Pulmonary artery endothelial cell (primary cell): Measurements from ENCODE around the gene PRKCA. TPM values are rescaled to one million over a fixed set of nuclear protein-coding genes. Genes with fewer than 3 reads are reported as not detected.
"Not testable (repeated sequence)": the region's sequence is repeated elsewhere in the genome, so short reads cannot be mapped to it uniquely, and the experiment has no call there.

Experiments
- DNase-seq: peaks from one replicate; pipeline ENCODE4 v3.0.0-alpha.2; 2011; ENCODE audit warnings: low read depth, low spot score
- total RNA-seq: library from RNA; depleted of rRNA; stranded (reverse); fragments of >200 nt; gene quantifications from 2 replicates; pipeline ENCODE4 v1.2.3, GENCODE V29; 2014

Gene PRKCA
- total RNA-seq, 1 donor from 2014 or later, result 10.8 TPM

- DNase-seq, result not testable (repeated sequence)
These were observed 22.1 kb downstream of the PRKCA start for GRCh38 chr17:66324381-66325004.

DNA sequence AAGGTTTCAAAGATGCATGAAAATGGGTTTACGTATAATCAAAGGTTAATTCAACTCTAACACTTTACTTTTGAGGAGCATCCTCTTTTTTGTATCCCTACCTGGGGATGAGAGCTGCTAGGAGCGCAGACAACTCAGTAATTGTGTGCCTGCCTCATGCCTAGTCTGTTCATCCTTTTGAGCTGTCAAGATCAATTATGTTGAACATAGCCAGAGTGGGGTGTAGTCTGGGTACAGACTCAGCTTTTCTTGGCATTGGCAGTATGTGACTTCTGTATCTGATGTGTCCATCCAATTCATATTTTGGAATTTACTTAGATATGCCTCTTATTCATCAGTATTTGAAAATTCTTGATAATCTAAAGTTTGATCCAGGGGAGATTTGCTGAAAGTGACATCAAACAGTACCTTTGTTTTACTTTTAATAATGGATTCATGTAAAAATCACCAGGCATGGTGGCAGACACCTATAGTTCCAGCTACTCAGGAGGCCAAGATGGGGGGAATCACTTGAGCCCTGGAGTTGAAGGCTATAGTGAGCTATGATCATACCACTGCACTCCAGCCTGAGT lies 24.1 kb downstream of the PRKCA start:
- DNase-seq, result no peak

DNA sequence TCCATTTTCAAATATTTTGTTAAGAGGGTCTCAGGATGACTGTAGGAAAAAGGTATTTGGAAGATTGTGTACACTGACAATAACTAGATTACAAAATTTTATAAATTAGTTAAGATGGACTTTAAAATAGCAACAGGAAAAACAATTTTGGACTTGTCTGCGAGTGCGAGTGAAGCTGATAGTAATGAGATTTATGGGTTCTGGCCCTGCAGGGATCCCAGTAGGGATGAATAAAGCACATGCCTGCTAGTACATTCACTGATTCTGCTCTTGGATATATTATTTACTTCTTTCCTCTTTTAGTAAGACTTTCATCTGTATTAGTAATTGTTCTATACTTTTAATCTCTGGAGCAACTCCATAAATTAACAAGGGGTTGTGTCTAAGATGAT lies 28.2 kb downstream of the PRKCA start:
- DNase-seq, result no peak

DNA sequence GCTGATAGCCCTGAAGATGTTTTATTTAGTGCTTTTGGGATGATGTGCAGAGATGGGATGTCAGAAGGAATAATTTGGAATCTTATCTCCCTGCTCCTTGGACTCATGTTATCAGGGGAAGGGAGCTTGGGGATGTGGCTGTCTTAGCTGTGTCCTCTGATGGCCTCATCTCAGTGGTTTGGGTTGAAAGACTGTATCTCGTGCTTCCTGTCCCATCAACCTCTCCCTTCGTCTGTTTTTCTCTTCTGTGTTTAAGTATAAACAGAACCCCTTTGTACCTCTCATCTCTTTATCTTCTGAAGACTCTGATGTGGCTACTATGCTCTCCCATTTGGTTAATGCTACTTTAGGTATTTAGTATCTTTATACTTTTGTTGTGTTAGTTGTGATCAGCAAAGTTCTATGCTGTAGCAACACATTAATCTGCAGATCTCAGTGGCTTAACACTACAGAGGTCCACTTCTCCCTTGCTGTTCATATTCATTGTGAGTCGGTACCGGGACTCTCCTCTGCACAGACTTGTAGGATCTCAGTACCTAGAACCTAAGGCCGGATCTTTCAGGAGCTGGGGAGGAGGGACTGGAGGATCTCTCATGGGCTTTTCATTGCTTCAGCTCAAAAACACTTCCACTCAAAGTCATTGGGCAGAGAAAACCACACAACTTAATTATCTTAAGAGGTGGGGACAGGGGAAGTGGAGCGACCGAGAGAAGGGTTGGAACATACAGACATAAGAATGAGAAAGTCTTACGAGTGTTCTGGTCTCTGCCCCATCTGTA lies 28.8 kb downstream of the PRKCA start:
- DNase-seq, result no peak

DNA sequence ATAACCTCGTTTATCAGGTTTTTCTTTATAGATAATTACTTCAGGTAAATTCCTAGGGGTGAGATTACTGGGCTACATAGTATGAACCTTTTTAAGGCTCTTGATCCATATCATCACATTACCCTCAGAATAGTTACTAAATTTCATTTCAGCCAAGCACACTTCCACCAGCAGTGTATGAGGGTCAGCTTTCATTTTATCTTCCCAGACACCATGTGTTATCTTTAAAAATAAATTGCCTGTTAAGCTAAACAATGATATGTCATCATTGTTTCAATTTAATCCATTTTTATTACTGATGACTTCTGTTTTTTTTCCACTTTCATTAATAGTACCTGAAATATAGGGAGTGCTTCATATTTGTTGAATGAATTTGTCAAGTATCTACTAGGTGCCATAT lies 33.4 kb downstream of the PRKCA start:
- no peak for DNase-seq

GRCh38 chr17:66337268-66337667 lies 34.9 kb downstream of the PRKCA start:
- DNase-seq, result no peak

DNA sequence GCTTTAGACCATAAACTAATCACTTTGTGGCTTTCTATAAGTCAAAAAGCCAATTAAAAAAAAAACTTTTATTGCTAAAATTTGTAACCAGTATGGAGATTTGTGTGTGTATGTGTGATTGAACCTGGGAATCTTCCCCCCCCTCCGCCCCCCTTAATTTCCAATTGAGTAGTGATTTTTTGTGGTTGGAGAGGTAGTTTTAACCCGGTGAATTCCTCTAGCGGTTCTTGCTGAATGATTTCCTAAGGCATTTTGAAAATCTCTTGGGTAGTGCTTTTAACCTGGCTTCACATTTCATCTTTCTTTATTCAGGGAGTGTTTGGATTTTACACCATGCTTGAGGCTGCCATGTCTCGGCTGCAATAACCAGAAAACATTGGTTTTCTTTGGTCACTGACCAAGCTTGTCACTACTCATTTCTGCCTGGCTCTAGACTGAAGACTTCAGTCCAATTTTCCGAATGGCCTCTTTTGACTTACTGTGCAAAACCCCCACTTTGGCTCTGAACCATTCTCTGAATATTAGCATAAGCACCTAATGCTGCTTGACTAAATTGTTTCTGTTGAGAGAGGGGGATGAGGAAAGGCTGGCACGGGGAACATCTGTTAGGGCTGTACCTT lies 35.6 kb downstream of the PRKCA start:
- no peak for DNase-seq

GRCh38 chr17:66338937-66339336 lies 36.5 kb downstream of the PRKCA start:
- no peak for DNase-seq

DNA sequence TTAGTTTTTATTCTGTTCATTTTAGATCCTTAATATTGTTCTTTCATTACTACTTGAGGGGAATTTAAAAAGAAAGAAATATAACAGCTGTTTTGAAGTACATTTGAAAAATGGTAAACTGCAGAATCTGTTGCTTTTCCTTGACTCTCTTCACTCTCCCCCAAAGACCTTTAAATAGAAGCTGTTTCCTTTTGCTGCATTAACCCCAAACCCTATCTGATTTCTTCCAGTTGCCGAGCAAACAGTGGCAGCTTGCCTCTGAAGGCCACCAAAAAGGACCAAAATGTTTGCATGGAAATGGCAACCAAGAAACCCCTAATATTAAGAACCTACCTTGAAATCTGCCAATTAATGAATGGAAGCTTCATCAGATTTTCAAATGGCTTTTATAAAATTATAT lies 37.1 kb downstream of the PRKCA start:
- DNase-seq, result no peak

DNA sequence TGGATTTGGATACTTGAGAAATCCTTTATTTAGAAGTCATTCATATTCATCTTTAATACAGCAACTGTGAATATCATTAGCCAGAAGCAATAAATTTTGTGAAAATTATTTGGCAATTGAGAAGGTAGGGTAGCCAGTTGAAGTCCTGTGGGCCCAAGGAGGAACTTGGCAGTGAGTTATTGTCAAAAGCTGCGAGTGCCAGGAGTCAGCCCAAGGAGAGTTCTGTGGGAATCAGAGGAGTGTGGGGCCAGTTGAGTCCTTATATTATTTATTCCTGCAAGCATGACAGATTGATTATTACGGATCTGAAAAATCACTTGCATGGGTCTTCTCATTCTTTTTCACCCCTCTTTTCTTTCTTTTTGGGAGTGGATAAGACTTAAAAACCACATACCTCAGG lies 38.3 kb downstream of the PRKCA start:
- DNase-seq, result no peak

- no peak for DNase-seq
These were observed 39.0 kb downstream of the PRKCA start for GRCh38 chr17:66341462-66341861.

GRCh38 chr17:66342263-66342662 lies 39.9 kb downstream of the PRKCA start:
- not testable (repeated sequence) for DNase-seq

GRCh38 chr17:66343531-66344078 lies 41.2 kb downstream of the PRKCA start:
- no peak for DNase-seq

- no peak for DNase-seq
These were observed 42.1 kb downstream of the PRKCA start for GRCh38 chr17:66344473-66344872.

DNA sequence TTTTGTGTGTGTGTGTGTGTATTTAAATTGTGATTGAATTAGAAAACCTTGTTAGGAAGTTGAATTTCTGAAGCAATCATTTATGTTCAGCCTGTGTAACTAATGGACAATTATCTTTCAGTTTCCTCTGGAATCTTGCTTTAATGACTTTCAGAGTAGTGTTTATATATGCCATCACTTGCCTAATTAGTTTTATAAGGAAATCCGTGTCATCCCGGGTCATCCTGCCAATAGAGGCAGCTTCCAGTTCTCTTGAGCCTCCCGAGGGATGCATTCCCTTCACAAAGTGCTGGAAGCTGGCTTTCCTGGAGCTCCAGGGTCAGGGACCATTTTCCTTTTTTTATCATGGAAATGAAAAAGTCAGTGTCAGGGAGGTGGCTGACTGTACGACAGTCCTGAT lies 42.9 kb downstream of the PRKCA start:
- no peak for DNase-seq

- DNase-seq, result not testable (repeated sequence)
These were observed 43.7 kb downstream of the PRKCA start for GRCh38 chr17:66345949-66346638.

DNA sequence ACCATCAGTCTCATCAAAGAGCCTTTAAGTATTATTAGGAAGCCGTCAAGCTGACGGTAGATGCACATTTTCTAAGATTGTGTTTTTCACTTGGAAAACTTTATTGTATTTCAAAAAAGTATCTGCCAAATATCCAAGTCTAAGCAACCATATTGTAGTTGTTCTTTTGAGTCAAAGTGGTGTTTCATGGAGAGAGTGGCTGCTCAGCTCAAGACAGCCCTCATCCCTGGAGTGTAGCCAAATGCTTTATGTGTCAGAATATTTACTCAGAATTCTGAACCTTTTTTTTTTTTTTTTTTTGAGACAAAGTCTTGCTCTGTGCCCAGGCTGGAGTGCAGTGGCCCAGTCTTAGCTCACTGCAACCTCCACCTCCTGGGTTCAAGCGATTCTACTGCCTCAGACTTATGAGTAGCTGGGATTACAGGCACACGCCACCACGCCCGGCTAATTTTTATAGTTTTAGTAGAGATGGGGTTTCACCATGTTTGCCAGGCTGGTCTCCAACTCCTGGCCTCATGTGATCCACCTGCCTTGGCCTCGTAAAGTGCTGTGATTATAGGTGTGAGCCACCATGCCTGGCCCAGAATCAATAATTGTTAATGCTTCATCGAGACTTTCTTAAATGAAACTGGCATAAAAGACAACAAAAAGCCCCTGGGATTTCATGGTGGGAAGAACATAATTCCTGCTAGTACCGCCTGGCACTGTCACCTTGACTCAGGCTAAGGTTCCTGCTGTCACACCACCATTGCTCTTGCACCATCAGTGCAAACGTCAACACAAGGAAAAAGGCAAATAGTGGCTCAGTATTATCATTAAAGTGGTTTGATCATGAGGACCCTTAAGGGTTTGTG lies 45.5 kb downstream of the PRKCA start:
- DNase-seq, result no peak

GRCh38 chr17:66348584-66349165 lies 46.3 kb downstream of the PRKCA start:
- DNase-seq, result peak; percentile 30

DNA sequence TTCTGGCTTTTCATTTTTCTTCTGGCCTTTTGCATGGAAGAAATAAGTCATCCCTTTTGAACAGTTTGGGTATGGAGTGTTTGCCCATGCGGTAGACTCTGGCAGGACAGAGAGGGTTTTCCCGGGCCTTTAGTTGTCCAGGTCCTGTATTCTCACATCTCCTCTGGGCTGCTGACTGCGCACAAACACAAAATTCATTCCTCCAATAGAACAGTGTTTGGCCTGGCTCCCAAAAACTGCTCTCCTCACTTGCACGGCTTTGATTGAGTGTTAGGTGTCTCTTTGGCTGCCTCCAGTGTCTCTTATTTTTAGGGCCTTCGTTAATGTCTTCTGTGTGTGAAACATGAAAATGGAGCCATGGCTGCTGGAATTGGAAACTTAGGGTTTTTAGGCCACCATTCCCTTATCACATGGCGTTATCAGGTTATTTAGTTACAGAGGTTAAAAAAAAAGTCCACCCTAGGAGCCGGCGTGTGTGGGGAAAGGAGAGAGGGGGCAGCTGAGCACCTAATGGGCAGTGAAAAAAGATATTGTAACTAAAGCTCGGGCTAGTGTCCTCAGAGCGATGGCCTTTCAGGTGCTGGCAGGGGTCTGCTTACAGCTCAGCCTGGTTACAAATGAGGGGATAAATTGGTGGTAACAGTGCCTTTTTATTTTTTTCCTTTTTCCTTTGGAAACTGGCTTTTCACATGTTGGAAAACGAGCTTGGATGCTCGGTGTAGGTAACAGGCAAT lies 47.3 kb downstream of the PRKCA start:
- no peak for DNase-seq
